NCI-H1417 (cell line): ENCODE measurements around the gene UBLCP1.

Experiments used
- DNase-seq, 3 experiments: peaks; one replicate each; lab custom pipeline; 2025; lab: John Stamatoyannopoulos, UW

The UBLCP1 gene

GRCh38 chr5:159262859-159263568, at the start of gene UBLCP1:
TSS of gene UBLCP1 (plus strand) at chr5:159263290. CDS start at chr5:159268916, 5,626 bp downstream.
- DNase-seq: peak; percentile 84 to 93 (median 87)

DNA sequence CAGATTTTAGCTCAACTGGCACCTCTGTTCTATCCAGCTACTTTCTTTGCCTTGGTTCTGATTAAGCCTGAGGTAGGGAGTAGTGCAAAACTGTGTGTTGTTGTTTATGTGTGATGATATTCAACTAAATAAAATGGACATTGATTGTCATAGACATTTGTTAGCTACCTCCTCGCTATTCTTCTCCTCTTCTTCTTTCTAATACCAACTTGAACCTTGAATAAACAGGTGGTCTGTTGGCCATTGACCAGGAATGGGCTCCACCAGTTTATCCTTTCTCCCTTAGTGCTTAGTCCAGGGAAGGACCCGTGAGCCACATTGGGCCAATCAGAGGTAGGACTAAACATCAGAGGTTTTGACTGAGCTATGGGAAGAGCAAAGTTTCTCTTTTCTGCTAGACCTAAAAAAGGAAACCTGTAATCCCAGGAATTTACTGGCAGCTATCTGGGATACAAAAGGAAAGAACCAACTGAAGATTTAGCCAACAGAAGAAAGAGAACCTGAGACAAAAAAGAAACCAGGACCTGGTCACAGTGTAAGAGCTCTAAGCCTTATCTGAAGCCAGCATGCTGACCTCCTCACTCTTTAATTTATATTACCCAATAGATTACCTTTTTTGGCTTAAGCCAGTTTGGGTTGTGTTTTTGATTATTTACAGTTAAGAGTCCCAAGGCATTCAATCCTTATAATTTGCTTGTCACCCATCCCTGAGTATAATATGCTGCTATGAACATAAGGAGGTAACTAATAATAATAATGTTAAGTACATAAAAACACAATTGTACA, 48.4 kb upstream of the UBLCP1 start:
- no peak for DNase-seq

GRCh38 chr5:159215886-159216285, 47.2 kb upstream of the UBLCP1 start:
- no peak for DNase-seq

- DNase-seq: no peak
These were observed 46.6 kb upstream of the UBLCP1 start for GRCh38 chr5:159216454-159216853.

- no peak for DNase-seq
These were observed 45.9 kb upstream of the UBLCP1 start for GRCh38 chr5:159217236-159217635.

DNA sequence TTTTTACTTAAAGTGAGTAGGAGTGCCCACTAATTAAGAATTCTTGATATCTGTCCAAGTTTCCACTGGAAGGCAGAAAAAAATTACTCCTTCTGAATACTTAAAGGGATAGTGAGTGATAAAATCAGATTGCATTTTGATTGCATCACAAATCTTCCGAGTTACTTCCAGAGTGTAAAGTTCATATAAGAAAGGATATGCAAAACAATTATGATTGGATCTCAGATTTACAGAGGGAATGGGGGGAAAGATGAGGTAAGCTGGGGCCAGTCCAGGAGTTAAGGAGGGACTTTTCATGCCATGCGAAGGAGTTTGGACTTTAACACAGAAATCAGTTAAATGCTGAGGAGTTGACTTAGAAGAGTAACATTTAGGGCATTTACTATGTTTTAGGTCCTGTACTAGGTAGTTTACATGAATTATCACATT, 44.5 kb upstream of the UBLCP1 start:
- no peak for DNase-seq

DNA sequence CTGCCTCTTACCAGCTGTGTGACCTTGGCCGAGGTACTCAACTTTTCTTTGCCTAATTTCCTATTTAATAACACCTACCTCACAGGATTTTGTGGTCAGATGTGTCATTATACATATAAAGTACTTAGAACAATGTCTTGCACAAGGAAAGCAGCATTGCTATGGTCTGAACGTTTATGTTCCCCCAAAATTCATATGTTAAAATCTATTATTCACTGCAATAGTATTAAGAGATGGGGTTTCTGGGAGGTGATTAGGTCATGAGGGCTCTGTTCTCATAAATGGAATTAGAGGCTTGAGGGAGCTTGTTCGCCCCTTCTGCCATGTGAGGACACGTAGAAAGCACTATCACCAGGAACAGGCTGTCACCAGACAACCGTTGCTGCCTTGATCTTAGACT, 42.9 kb upstream of the UBLCP1 start:
- DNase-seq: no peak

- DNase-seq: no peak
These were observed 39.6 kb upstream of the UBLCP1 start for GRCh38 chr5:159223469-159223868.

DNA sequence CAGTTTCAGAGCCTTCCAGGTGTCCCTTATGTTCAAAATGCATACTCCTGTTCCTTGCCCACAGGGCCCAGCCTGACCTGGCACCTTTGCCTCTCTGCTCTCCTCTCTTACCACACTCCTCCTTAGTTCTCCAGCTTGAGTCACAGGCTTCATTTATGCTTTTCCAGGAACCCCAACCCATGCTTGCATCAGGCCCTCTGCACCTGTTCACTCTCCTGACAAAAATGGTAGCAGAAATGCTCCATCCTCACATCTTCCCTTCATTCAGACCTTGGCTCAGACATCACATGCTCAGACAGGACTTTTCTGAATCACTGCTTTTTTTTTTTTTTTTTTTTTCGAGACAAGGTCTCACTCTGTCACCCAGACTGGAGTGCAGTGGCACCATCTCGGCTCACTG, 38.6 kb upstream of the UBLCP1 start:
- DNase-seq: no peak

GRCh38 chr5:159226451-159226850, 36.6 kb upstream of the UBLCP1 start:
- DNase-seq: no peak

DNA sequence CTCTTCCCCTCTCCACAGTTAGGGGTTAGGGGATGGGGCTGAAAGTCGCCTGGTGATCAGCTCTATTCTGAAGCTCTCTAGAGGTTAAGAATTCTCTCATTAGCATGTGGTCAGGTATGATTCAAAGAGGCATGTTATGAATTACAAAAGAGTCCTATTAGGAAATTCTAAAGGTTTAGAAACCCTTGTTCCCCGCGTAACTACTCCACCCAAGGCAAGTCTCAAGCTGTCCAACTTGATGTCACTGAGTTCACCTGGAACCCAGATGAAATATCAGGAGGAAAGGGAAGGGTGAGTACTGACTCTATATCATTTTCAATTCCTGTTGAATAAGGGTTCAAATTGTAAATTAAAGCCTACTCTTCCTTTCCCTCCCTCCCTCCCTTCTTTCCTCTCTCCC, 35.6 kb upstream of the UBLCP1 start:
- DNase-seq: no peak

GRCh38 chr5:159228097-159228496, 35.0 kb upstream of the UBLCP1 start:
- peak in 1 of 3 experiments; percentile 1 for DNase-seq

DNA sequence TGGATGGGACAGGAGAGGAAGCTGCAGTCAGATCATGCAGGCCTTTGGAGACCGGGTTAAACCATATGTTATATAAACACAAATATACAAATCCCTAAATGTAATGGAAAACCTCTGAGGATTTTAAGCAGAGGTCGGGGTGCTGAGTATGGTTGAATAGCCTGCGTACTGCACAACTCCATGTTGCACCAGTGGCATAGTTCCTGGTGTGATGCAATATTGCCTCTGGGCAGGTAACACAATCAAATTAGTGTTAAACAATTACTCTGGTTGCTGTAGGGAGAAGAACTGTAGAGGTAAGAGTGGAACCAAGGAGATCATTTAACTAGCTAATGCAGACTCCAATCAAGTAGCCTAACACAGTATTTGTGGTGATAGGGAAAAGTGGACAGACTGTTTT, 32.4 kb upstream of the UBLCP1 start:
- DNase-seq: peak in 1 of 3 experiments; percentile 12

DNA sequence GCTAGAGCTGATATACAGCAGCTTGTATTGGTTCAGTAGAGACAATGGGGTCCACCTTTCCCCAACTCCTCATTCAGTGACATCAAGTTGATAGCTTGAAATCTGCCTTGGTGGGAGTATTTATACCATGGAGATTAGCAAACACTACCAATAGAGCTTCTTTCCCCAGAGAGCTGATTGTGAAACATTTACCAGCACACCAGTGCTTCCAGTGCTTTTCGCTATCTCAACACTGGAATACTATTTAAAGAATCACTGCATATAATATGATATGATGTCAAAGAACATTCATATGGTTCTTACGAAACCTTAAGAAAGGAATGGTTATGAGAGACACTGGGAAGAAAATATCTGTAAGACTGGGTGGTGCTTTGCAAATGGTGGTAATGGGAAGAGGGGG, 31.9 kb upstream of the UBLCP1 start:
- no peak for DNase-seq

DNA sequence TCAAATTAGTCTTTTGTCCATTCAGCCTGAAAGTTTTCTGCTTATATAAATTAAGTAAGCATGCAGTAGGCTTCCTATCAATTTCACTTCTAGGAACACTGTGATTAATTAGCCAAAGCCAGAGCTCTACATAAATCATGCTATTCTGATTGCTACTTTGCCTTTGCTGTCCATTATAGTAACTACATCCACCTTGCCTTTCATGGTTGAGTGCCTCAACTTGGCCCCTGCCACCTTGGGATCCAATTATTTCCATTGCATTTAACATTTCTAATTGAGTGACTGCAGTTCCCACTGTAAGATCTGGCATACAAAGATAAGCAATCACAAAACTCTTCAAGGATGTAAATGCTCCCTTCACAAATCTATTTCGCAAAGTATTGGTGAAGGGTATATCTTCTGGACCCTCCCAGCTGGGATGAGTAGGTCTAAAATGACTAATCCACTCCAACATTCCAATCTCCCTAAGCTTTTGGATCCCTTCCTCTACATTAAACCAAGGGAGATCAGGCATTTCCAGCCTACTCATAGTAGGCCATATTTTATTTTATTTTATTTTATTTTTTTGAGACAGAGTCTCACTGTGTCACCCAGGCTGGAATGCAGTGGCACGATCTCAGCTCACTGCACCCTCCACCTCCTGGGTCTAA, 27.1 kb upstream of the UBLCP1 start:
- DNase-seq: peak in 2 of 3 experiments; percentile 1 to 34

DNA sequence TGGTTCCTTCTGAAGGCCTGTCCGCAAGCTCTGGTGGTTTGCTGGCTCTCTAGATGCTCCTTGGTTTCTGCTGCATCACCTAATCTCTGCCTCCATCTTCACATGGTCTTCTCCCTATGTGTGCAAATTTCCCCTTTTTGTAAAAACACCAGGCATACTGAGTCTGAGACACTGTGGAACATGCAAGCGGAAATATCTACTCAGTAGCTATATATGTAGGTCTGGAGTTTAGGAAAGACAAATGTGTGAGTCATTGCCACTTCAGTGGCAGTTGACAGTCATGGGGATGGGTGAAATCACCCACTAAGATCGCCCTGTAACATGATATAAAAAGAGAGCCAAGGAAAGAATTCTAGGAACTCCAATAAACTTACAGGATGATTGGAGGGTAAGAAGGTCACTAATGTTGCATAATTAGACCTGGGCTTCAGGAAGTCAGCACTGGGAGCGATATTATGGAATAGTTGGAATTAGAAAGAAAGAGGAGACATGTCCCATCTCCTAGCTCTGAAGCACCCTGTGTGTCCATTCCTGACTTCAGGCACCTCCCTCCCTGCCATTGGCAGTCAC, 22.7 kb upstream of the UBLCP1 start:
- no peak for DNase-seq

DNA sequence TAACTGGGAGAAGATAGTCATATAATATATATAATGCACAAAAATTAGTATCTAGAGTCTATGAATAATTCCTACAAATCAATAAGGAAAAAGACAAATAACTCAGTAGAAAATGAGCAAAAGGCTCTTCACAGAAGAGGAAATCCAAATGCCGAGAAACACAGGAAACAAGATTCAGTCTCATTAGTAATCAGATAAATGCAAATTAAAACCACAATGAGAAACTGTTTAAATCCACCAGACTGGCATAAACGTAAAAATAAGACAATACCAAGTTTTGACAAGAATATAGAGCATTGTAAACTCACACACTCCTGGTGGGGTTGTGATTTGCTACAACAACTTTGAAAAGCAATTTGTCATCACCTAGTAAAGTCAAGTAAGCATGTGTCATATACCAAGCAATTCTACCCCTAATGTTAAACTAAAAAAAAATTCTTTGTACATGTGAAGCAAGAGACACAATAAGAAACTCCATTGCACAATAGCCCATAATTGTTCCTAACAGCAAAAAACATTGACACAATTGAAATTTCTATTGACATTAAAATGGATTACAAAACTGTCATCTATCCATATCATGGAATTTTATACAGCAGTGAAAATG, 21.0 kb upstream of the UBLCP1 start:
- no peak for DNase-seq

DNA sequence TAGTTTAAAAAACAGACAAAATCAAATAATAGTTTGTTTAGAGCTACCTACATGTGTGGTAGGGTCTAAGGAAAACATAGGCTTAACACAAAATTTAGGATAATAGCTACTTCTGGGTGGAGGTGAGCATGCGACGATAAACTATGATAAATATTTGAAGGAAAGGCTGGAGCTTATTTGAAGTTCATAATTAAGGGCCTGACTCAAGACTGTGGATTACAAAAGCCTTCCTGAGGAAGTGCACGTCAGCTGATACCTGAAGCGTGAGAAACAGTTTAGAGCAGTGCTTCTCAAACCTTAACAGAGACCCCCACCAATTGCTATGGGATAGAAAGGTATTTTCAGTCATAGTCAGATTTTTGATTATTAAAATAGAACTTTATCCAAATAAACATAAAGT, 20.4 kb upstream of the UBLCP1 start:
- DNase-seq: no peak

- DNase-seq: no peak
These were observed 19.7 kb upstream of the UBLCP1 start for GRCh38 chr5:159243385-159243784.

- no peak for DNase-seq
These were observed 18.9 kb upstream of the UBLCP1 start for GRCh38 chr5:159244163-159244562.

DNA sequence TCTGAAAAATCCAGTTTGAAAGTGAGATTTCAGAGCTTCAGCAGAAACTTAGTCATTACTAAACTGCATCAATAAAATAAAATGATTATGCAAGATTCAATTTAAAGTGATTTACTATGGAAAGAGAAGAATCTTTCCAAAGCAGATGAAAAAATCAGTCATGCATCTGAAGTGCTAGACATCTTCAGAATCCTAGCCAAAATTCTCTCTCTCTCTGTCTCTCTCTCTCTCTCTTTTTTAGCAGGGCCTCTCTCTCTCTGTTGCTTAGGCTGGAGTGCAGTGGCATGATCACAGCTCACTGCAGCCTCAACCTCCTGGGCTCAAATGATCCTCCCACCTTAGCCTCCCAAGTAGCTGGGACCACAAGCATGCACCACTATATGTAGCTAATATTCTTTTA, 18.2 kb upstream of the UBLCP1 start:
- DNase-seq: no peak

- DNase-seq: no peak
These were observed 13.9 kb upstream of the UBLCP1 start for GRCh38 chr5:159249158-159249557.
